HEK293 (cell line): Measurements from ENCODE around the gene NIT1.
A peak's percentile ranks its signal among the peaks of the same experiment; 100 is the strongest.

Experiments
- FEZF1 ChIP-seq: fragments of 450-650 bp; formaldehyde crosslinking; IDR thresholded peaks from 2 replicates; pipeline ENCODE4 v1.5.1; 2016; ENCODE audit warnings: missing biosample characterization, missing genetic modification characterization
- GLIS1 ChIP-seq: fragments of 450-650 bp; formaldehyde crosslinking; IDR thresholded peaks from 2 replicates; pipeline ENCODE4 v1.5.1; 2016; ENCODE audit warnings: missing biosample characterization, missing genetic modification characterization
- HOXC10 ChIP-seq: sonication (generic); formaldehyde crosslinking; IDR thresholded peaks from 2 replicates; pipeline ENCODE4 v1.8.1; 2023; ENCODE audit warnings: mild to moderate bottlenecking, missing genetic modification reagents
- PBX3 ChIP-seq: sonication (generic); formaldehyde crosslinking; IDR thresholded peaks from 2 replicates; pipeline ENCODE4 v1.8.1; 2022; ENCODE audit warnings: mild to moderate bottlenecking, moderate library complexity, missing genetic modification reagents
- PRDM4 ChIP-seq: fragments of 450-650 bp; formaldehyde crosslinking; IDR thresholded peaks from 2 replicates; pipeline ENCODE4 v1.5.1; 2017; ENCODE audit warnings: missing biosample characterization, missing genetic modification characterization
- RBAK ChIP-seq: fragments of 450-650 bp; formaldehyde crosslinking; IDR thresholded peaks from 2 replicates; pipeline ENCODE4 v1.5.1; 2016; ENCODE audit warnings: missing biosample characterization, missing genetic modification characterization
- REPIN1 ChIP-seq: fragments of 450-650 bp; formaldehyde crosslinking; IDR thresholded peaks from 2 replicates; pipeline ENCODE4 v1.5.1; 2017; ENCODE audit warnings: missing biosample characterization, missing genetic modification characterization, low read depth
- REST ChIP-seq: fragments of 450-650 bp; formaldehyde crosslinking; IDR thresholded peaks from 2 replicates; pipeline ENCODE4 v1.5.1; 2016; ENCODE audit warnings: missing biosample characterization, missing genetic modification characterization
- TRIM28 ChIP-seq: IDR thresholded peaks from 2 replicates; pipeline ENCODE4 v1.6.1; 2011; ENCODE audit warnings: low read length, control low read depth, borderline replicate concordance
- ZBTB11 ChIP-seq: fragments of 450-650 bp; formaldehyde crosslinking; conservative IDR thresholded peaks from 2 replicates; pipeline ENCODE4 v1.5.1; 2016; ENCODE audit warnings: low read depth, missing biosample characterization, missing genetic modification characterization
- ZBTB20 ChIP-seq: fragments of 450-650 bp; formaldehyde crosslinking; IDR thresholded peaks from 2 replicates; pipeline ENCODE4 v1.5.1; 2016; ENCODE audit warnings: missing biosample characterization, missing genetic modification characterization
- ZNF24 ChIP-seq: fragments of 450-650 bp; formaldehyde crosslinking; IDR thresholded peaks from 2 replicates; pipeline ENCODE4 v1.5.1; 2016; ENCODE audit warnings: missing biosample characterization, missing genetic modification characterization
- ZNF26 ChIP-seq: fragments of 450-650 bp; formaldehyde crosslinking; IDR thresholded peaks from 2 replicates; pipeline ENCODE4 v1.5.1; 2016; ENCODE audit warnings: missing biosample characterization, missing genetic modification characterization
- ZNF398 ChIP-seq: fragments of 450-650 bp; formaldehyde crosslinking; IDR thresholded peaks from 2 replicates; pipeline ENCODE4 v1.5.1; 2017; ENCODE audit warnings: missing biosample characterization, missing genetic modification characterization
- ZNF473 ChIP-seq: fragments of 450-650 bp; formaldehyde crosslinking; IDR thresholded peaks from 2 replicates; pipeline ENCODE4 v1.5.1; 2017; ENCODE audit warnings: missing biosample characterization, missing genetic modification characterization
- ZNF510 ChIP-seq: fragments of 450-650 bp; formaldehyde crosslinking; IDR thresholded peaks from 2 replicates; pipeline ENCODE4 v1.5.1; 2018; ENCODE audit warnings: mild to moderate bottlenecking, missing genetic modification characterization, missing biosample characterization; ENCODE audit not compliant: insufficient replicate concordance
- ZNF530 ChIP-seq: fragments of 450-650 bp; formaldehyde crosslinking; IDR thresholded peaks from 2 replicates; pipeline ENCODE4 v1.5.1; 2016; ENCODE audit warnings: low read depth, missing biosample characterization, missing genetic modification characterization
- ZNF548 ChIP-seq: fragments of 450-650 bp; formaldehyde crosslinking; IDR thresholded peaks from 2 replicates; pipeline ENCODE4 v1.5.1; 2016; ENCODE audit warnings: missing biosample characterization, missing genetic modification characterization
- ZNF639 ChIP-seq: fragments of 450-650 bp; formaldehyde crosslinking; IDR thresholded peaks from 2 replicates; pipeline ENCODE4 v1.5.1; 2016; ENCODE audit warnings: missing biosample characterization, missing genetic modification characterization
- ZNF654 ChIP-seq: fragments of 450-650 bp; formaldehyde crosslinking; IDR thresholded peaks from 2 replicates; pipeline ENCODE4 v1.5.1; 2016; ENCODE audit warnings: low read depth, missing biosample characterization, missing genetic modification characterization
- ZNF660 ChIP-seq: fragments of 450-650 bp; IDR thresholded peaks from 2 replicates; pipeline ENCODE4 v1.5.1; 2018; ENCODE audit warnings: missing biosample characterization, mild to moderate bottlenecking, missing genetic modification characterization
- ZNF792 ChIP-seq: fragments of 450-650 bp; formaldehyde crosslinking; IDR thresholded peaks from 2 replicates; pipeline ENCODE4 v1.5.1; 2016; ENCODE audit warnings: missing biosample characterization, missing genetic modification characterization
- ZSCAN30 ChIP-seq: fragments of 450-650 bp; IDR thresholded peaks from 2 replicates; pipeline ENCODE4 v1.5.1; 2018; ENCODE audit warnings: missing biosample characterization, mild to moderate bottlenecking, missing genetic modification characterization, moderate library complexity

The NIT1 gene

GRCh38 chr1:161159087-161159912 lies 41.4 kb downstream of the NIT1 start, which contains the start of gene USP21 (continued):
- TF ChIP-seq ZNF510 (tag by site-specific recombination) (no peak), REPIN1 (tag by site-specific recombination) (no peak), REST (tag by site-specific recombination) (0 out of 2 replicates have a peak, but pooled peaks have one; percentile 44), ZNF639 (tag by site-specific recombination) (peak; percentile 51; the same call in 1 of the 2 replicates), ZNF530 (no peak), ZNF24 (tag by site-specific recombination) (no peak; the same call in 1 of the 2 replicates), ZNF654 (no peak), ZBTB11 (peak; percentile 21), PRDM4 (tag by site-specific recombination) (no peak), ZNF792 (tag by site-specific recombination) (0 out of 2 replicates have a peak, but pooled peaks have one; percentile 24), ZNF660 (tag by site-specific recombination) (0 out of 2 replicates have a peak, but pooled peaks have one; percentile 49), ZNF473 (tag by site-specific recombination) (no peak), RBAK (tag by site-specific recombination) (no peak), ZNF398 (tag by site-specific recombination) (peak; percentile 37; the same call in 1 of the 2 replicates), HOXC10 (CRISPR knock-in tag) (no peak), ZNF548 (tag by site-specific recombination) (no peak), ZNF26 (tag by site-specific recombination) (no peak), PBX3 (CRISPR knock-in tag) (peak; percentile 63; the same call in 1 of the 2 replicates), ZSCAN30 (0 out of 2 replicates have a peak, but pooled peaks have one; percentile 26), FEZF1 (tag by site-specific recombination) (no peak), TRIM28 (no peak), ZBTB20 (tag by site-specific recombination) (peak; percentile 29; the same call in 1 of the 2 replicates), GLIS1 (tag by site-specific recombination) (peak; percentile 43; the same call in 1 of the 2 replicates)
